Suprapubic skin (tissue), 4 donors: ENCODE results near the gene KLK14.

Experiments used
- CTCF ChIP-seq, 2 donors: fragments of 200-600 bp in 1 of 2; fragments of 450-650 bp in 1 of 2; sonication (generic) in 1 of 2; IDR thresholded peaks; one replicate each; pipeline ENCODE4 v1.5.1; 2016 to 2019; ENCODE audit warnings: antibody characterized with exemption in 2 of 2, mild to moderate bottlenecking in 1 of 2, moderate library complexity in 1 of 2
- EP300 ChIP-seq: sonication (generic); formaldehyde crosslinking; IDR thresholded peaks from one replicate; pipeline ENCODE4 v1.6.1; 2017; ENCODE audit warnings: antibody characterized with exemption
- POLR2A ChIP-seq, 2 donors: fragments of 450-650 bp; IDR thresholded peaks; one replicate each; pipeline ENCODE4 v1.6.1; 2017; ENCODE audit warnings: antibody characterized with exemption in 2 of 2, mild to moderate bottlenecking in 2 of 2, moderate library complexity in 2 of 2
- POLR2AphosphoS5 ChIP-seq, 3 donors: sonication (generic); formaldehyde crosslinking; IDR thresholded peaks; one replicate each; pipeline ENCODE4 v1.6.1; 2017; ENCODE audit warnings: antibody characterized with exemption in 3 of 3

- TF ChIP-seq CTCF (IDR thresholded peaks at IDR 0.05) (no peak), POLR2AphosphoS5 (IDR thresholded peaks at IDR 0.05) (no peak), POLR2A (IDR thresholded peaks at IDR 0.05) (no peak), EP300 (no peak)
Measured at GRCh38 chr19:51081476-51081875, 1.2 kb downstream of the KLK14 start.
